Stimulated activated CD4-positive, alpha-beta T cell treated with anti-CD3 and anti-CD28 coated beads, Interleukin-4, amount 100 ng/mL, for 24 hours (primary cell): ENCODE measurements around the gene RNF130.

Experiments used
- DNase-seq: peaks from one replicate; pipeline ENCODE4 v3.0.0-alpha.2; 2020

RNF130 gene

GRCh38 chr5:179912951-179913350, 158.6 kb downstream of the RNF130 start:
- no peak for DNase-seq

- DNase-seq = no peak
Measured at GRCh38 chr5:179912386-179912785, 159.2 kb downstream of the RNF130 start.

GRCh38 chr5:179909224-179909623, 162.3 kb downstream of the RNF130 start:
- DNase-seq = no peak

- no peak for DNase-seq
Measured at GRCh38 chr5:179908528-179908927, 163.0 kb downstream of the RNF130 start.

- DNase-seq = peak; percentile 67
Measured at GRCh38 chr5:179907556-179908324, 163.8 kb downstream of the RNF130 start, which contains the start of gene TBC1D9B. TSS of gene TBC1D9B (minus strand) at chr5:179907897. CDS start at chr5:179907821, 76 bp downstream.

GRCh38 chr5:179906795-179907555, 164.6 kb downstream of the RNF130 start:
- DNase-seq = peak; percentile 20

GRCh38 chr5:179906294-179906794, 165.2 kb downstream of the RNF130 start:
- no peak for DNase-seq

- no peak for DNase-seq
Measured at GRCh38 chr5:179905161-179905560, 166.4 kb downstream of the RNF130 start.
